ENCODE data around the gene PIGK.
"Not testable (repeated sequence)": the region's sequence is repeated elsewhere in the genome, so short reads cannot be mapped to it uniquely, and the experiment has no call there.

- not testable (repeated sequence) for TF ChIP-seq L3MBTL2 (conservative IDR thresholded peaks at IDR 0.05); FOXK2 (IDR thresholded peaks at IDR 0.05); SUZ12 (IDR thresholded peaks at IDR 0.05); BHLHE40 (IDR thresholded peaks at IDR 0.05; ENCODE audit: borderline replicate concordance); FOXM1 (IDR thresholded peaks at IDR 0.05; ENCODE audit: borderline replicate concordance)
Observed at GRCh38 chr1:77186907-77187306, 32.3 kb downstream of the PIGK start.

All from HEK293T (cell line).